KOPT-K1 (cell line): ENCODE results near the gene PTAFR.

ENCODE experiments used
- H3K27ac ChIP-seq: fragments of 200-600 bp; sonication (generic); 2 replicates; pipeline ENCODE4 v1.5.1; 2016; ENCODE audit warnings: antibody characterized with exemption, mild to moderate bottlenecking, low read depth, low read length; ENCODE audit not compliant: poor library complexity, severe bottlenecking
- H3K36me3 ChIP-seq: fragments of 200-600 bp; sonication (generic); 2 replicates; pipeline ENCODE4 v1.5.1; 2017; ENCODE audit warnings: antibody characterized with exemption, mild to moderate bottlenecking, low read length, moderate library complexity; ENCODE audit not compliant: insufficient read depth
- H3K9me3 ChIP-seq: fragments of 200-600 bp; sonication (generic); 2 replicates; pipeline ENCODE4 v1.5.1; 2017; ENCODE audit warnings: antibody characterized with exemption, low read length, mild to moderate bottlenecking; ENCODE audit not compliant: insufficient read depth, poor library complexity, severe bottlenecking

PTAFR gene

DNA sequence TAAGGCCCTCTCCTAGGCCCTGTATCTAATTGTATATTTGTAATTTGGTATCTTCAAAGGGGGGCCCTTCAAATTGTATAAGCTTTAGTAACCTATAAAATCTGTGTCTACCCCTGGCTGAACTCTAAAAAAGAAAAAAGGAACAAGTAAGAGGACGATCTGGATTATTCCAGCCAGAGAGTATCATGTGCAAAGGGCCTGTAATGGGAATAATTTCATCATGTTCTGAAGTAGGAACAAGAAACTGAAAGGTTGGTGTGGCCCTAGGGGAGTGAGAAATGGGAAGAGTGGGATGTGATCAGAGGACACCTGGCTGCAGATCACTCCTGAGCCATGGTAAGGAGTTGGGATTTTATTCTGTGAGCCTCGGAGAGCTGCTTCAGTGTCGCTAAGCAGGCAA is 14.7 kb downstream of the PTAFR start:
- Histone ChIP-seq H3K9me3 (no peaks in the 10 kb centered on the region), H3K36me3 (no peaks in the 10 kb centered on the region), H3K27ac (no peak overlapping the region)

- Histone ChIP-seq H3K9me3 (no peaks in the 10 kb centered on the region), H3K36me3 (no peaks in the 10 kb centered on the region), H3K27ac (no peak overlapping the region)
Measured at GRCh38 chr1:28160782-28161266, 15.7 kb downstream of the PTAFR start.

DNA sequence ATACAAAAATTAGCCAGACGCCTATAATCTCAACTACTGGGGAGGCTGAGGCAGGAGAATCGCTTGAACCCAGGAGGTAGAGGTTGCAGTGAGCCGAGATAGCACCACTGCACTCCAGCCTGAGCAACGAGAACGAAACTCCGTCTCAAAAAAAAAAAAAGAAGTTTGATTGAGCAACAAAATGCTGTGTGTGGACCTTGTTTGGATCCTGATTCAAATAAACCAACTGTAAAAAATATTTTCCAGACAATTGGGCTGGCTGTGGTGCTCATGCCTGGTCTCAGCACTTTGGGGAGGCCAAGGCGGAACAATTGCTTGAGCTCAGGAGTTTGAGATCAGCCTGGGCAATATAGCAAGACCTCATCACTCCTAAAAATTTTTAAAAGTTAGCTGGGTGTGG is 16.8 kb downstream of the PTAFR start:
- Histone ChIP-seq H3K27ac (no peak overlapping the region), H3K9me3 (no peaks in the 10 kb centered on the region), H3K36me3 (no peaks in the 10 kb centered on the region)

DNA sequence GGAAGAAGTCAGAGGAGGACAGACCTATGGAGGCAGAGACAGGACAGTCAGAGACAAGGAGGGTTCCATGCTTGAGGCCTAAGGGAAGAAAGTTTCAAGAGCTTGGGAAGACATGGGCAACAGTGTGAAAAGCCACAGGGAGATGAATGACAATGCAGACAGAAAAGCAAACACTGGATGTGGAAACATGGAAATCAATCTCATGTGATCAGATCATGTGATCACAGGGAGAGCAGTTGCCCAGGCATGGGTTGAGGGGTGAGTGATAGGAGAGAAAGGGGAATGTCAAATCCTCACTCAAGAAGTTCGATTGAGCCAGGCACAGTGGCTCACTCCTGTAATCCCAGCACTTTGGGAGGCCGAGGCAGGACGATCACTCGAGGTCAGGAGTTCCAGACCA is 17.2 kb downstream of the PTAFR start:
- Histone ChIP-seq H3K27ac (no peak overlapping the region), H3K36me3 (no peaks in the 10 kb centered on the region), H3K9me3 (no peaks in the 10 kb centered on the region)

DNA sequence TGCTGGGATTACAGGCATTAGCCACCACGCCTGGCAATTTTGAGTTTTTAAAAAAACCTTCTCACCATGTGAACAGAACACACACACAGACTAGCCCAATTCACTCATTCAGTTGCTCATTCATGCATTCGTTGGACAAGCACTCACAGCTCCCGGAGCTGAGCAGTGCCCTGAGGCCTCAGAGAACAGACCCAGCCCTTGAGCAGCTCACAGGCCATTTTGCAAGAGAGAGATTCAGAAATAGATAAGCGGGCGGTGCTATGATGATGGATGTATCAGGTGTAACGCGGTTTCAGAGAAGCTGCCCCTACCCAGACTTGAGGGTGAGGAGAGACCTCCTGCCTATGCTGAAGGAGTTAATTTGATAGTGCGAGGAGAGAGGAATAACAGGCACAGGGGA is 18.6 kb downstream of the PTAFR start:
- H3K36me3 ChIP-seq, result no peaks in the 10 kb centered on the region
- H3K9me3 ChIP-seq, result no peaks in the 10 kb centered on the region
- no peak overlapping the region for H3K27ac ChIP-seq

- no peaks in the 10 kb centered on the region for H3K9me3 ChIP-seq
- H3K27ac ChIP-seq, result no peak overlapping the region
- no peaks in the 10 kb centered on the region for H3K36me3 ChIP-seq
Measured at GRCh38 chr1:28156821-28157220, 19.7 kb downstream of the PTAFR start.

- H3K36me3 ChIP-seq, result no peaks in the 10 kb centered on the region
- no peak overlapping the region for H3K27ac ChIP-seq
- H3K9me3 ChIP-seq, result no peaks in the 10 kb centered on the region
Measured at GRCh38 chr1:28155628-28156027, 20.9 kb downstream of the PTAFR start.

GRCh38 chr1:28154078-28154594 is 22.4 kb downstream of the PTAFR start:
- no peaks in the 10 kb centered on the region for H3K9me3 ChIP-seq
- no peaks in the 10 kb centered on the region for H3K36me3 ChIP-seq
- H3K27ac ChIP-seq, result no peak overlapping the region

- H3K27ac ChIP-seq, result no peak overlapping the region
- no peaks in the 10 kb centered on the region for H3K36me3 ChIP-seq
- H3K9me3 ChIP-seq, result no peaks in the 10 kb centered on the region
Measured at GRCh38 chr1:28150125-28150780, 26.2 kb downstream of the PTAFR start.

- no peak overlapping the region for H3K27ac ChIP-seq
- no peaks in the 10 kb centered on the region for H3K36me3 ChIP-seq
- H3K9me3 ChIP-seq, result no peaks in the 10 kb centered on the region
Measured at GRCh38 chr1:28148880-28149195, 27.7 kb downstream of the PTAFR start.

- Histone ChIP-seq H3K9me3 (no peaks in the 10 kb centered on the region), H3K27ac (no peak overlapping the region), H3K36me3 (no peaks in the 10 kb centered on the region)
Measured at GRCh38 chr1:28147264-28148094, 29.0 kb downstream of the PTAFR start.

GRCh38 chr1:28145728-28146127 is 30.8 kb downstream of the PTAFR start:
- H3K9me3 ChIP-seq, result no peaks in the 10 kb centered on the region

DNA sequence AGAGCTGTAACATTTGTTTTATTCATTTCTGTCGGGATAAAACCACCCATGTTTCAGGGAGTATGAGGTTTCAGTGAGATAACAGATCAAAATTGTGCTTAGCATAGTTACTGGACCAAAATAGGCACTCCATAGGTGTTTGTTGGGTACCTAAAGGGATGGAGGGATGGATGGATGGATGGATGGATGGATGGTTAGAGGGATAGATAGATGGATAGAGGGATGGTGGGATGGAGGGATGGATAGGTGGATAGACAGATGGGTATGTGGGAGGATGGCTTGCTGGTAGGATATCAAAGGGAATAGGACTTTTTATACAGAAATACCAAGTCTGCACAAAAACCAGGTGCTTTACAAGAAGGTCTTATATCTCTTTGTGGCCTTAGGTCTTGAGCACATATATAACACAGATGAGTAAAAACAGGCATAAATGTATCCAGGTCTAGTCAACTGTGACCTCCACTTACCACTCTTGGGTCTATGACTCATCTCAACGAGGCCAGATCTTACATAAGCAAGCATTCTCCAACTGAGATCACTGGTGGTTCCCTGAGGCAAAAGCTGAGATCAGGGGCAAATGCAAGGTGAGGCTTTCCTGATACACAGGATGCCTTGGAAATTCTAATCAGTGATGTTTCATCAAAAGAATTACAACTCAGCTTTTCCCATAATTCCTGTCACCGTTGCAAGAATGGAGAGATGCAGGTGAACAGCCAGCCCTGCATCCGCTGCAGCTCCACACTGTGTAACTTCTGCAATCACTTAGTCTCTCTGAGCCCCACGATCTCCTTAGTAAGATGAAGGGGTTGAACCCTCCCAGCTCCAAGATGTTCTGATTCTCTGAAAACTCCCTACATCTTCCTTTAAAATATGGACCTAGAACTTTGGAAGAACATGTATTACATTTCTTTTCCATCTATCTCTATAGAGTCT is 32.0 kb downstream of the PTAFR start:
- no peak overlapping the region for H3K27ac ChIP-seq
- H3K9me3 ChIP-seq, result no peaks in the 10 kb centered on the region
- no peaks in the 10 kb centered on the region for H3K36me3 ChIP-seq

More at GRCh38 chr1:28145728-28146127, 30.8 kb downstream of the PTAFR start:
- no peaks in the 10 kb centered on the region for H3K36me3 ChIP-seq
- no peak overlapping the region for H3K27ac ChIP-seq

- Histone ChIP-seq H3K36me3 (no peaks in the 10 kb centered on the region), H3K9me3 (no peaks in the 10 kb centered on the region), H3K27ac (no peak overlapping the region)
Measured at GRCh38 chr1:28143496-28144202, 32.8 kb downstream of the PTAFR start.
